ENCODE results near the gene CILP. TPM values are rescaled to one million over a fixed set of nuclear protein-coding genes. Genes with fewer than 3 reads are reported as not detected.

Gene CILP
- total and polyA plus RNA-seq, 2 of the 13 experiments (the other 11 are each of a cell fraction or from before 2014, with no cell fraction given) = 0.03 TPM; not detected in 1

DNA sequence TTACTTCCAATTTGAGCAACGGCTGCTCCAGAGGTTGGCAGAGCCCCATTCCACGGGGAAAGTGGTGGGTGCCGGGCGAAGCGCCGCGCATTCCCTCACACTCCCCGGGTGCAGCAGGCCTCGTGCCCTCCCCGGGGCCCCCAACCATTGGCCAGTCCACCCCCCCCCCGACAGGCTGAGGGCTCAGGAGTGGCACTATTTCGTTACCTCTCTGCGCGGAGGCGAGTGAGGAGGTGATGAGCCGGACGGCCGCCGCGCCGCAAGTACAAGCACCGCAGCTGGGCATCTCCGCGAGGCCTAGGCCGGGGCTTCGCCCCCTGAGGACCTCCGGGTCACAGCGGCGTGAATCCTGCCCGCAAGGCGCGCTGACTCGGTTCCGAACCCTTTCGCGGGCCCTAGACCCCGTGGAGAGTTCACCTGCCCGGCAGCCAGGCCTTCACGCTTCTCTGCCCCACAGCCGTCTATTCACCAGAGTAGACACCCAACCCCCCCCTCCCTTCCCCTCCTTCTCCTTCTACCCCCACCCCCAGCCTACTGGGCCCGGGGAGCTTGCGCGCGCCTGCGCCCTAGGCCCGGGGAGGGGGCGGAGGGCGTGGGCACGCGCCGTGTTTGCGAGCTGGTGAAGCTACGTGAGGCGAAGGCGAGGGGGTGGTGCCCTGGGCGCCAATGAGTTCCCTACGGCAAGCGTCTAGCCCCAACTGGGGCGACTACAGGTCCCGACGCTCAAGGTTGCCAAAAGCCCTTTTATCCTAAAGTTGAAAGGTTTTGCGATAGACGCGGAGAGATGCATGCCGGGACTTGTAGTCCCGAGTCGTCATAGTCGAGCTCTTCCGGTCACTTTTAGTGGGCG lies 26.2 kb downstream of the CILP start, which contains the start of gene CLPX (continued):
- TF ChIP-seq RFXAP (CRISPR knock-in tag; IDR thresholded peaks at IDR 0.05; ENCODE audit: borderline replicate concordance) (no peak; the same call in 1 of the 2 replicates), SOX6 (IDR thresholded peaks at IDR 0.05) (no peak), SOX6 (CRISPR knock-in tag; IDR thresholded peaks at IDR 0.05) (peak; percentile 57; the same call in 1 of the 2 replicates), SMAD1 (CRISPR knock-in tag; IDR thresholded peaks at IDR 0.05; ENCODE audit: borderline replicate concordance, low read depth) (no peak), ZNF530 (CRISPR knock-in tag; IDR thresholded peaks at IDR 0.05; ENCODE audit: low read depth) (no peak), LCORL (IDR thresholded peaks at IDR 0.05) (no peak), LCORL (CRISPR knock-in tag; IDR thresholded peaks at IDR 0.05) (peak; percentile 66; the same call in 1 of the 2 replicates), ZNF230 (CRISPR knock-in tag; IDR thresholded peaks at IDR 0.05) (no peak), ZFP41 (CRISPR knock-in tag; IDR thresholded peaks at IDR 0.05; ENCODE audit: borderline replicate concordance) (0 out of 2 replicates have a peak, but pooled peaks have one; percentile 4)
- TF ChIP-seq, protein P1, sequence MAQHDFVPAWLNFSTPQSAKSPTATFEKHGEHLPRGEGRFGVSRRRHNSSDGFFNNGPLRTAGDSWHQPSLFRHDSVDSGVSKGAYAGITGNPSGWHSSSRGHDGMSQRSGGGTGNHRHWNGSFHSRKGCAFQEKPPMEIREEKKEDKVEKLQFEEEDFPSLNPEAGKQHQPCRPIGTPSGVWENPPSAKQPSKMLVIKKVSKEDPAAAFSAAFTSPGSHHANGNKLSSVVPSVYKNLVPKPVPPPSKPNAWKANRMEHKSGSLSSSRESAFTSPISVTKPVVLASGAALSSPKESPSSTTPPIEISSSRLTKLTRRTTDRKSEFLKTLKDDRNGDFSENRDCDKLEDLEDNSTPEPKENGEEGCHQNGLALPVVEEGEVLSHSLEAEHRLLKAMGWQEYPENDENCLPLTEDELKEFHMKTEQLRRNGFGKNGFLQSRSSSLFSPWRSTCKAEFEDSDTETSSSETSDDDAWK (CRISPR knock-in tag; IDR thresholded peaks at IDR 0.05) = no peak
- TF ChIP-seq, protein P2, sequence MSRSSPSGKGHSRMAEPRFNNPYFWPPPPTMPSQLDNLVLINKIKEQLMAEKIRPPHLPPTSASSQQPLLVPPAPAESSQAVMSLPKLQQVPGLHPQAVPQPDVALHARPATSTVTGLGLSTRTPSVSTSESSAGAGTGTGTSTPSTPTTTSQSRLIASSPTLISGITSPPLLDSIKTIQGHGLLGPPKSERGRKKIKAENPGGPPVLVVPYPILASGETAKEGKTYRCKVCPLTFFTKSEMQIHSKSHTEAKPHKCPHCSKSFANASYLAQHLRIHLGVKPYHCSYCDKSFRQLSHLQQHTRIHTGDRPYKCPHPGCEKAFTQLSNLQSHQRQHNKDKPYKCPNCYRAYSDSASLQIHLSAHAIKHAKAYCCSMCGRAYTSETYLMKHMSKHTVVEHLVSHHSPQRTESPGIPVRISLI (CRISPR knock-in tag; IDR thresholded peaks at IDR 0.05; ENCODE audit: borderline replicate concordance) = no peak
- TF ChIP-seq, protein P3, sequence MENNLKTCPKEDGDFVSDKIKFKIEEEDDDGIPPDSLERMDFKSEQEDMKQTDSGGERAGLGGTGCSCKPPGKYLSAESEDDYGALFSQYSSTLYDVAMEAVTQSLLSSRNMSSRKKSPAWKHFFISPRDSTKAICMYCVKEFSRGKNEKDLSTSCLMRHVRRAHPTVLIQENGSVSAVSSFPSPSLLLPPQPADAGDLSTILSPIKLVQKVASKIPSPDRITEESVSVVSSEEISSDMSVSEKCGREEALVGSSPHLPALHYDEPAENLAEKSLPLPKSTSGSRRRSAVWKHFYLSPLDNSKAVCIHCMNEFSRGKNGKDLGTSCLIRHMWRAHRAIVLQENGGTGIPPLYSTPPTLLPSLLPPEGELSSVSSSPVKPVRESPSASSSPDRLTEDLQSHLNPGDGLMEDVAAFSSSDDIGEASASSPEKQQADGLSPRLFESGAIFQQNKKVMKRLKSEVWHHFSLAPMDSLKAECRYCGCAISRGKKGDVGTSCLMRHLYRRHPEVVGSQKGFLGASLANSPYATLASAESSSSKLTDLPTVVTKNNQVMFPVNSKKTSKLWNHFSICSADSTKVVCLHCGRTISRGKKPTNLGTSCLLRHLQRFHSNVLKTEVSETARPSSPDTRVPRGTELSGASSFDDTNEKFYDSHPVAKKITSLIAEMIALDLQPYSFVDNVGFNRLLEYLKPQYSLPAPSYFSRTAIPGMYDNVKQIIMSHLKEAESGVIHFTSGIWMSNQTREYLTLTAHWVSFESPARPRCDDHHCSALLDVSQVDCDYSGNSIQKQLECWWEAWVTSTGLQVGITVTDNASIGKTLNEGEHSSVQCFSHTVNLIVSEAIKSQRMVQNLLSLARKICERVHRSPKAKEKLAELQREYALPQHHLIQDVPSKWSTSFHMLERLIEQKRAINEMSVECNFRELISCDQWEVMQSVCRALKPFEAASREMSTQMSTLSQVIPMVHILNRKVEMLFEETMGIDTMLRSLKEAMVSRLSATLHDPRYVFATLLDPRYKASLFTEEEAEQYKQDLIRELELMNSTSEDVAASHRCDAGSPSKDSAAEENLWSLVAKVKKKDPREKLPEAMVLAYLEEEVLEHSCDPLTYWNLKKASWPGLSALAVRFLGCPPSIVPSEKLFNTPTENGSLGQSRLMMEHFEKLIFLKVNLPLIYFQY (CRISPR knock-in tag; IDR thresholded peaks at IDR 0.05; ENCODE audit: borderline replicate concordance) = no peak
- TF ChIP-seq, protein P4, sequence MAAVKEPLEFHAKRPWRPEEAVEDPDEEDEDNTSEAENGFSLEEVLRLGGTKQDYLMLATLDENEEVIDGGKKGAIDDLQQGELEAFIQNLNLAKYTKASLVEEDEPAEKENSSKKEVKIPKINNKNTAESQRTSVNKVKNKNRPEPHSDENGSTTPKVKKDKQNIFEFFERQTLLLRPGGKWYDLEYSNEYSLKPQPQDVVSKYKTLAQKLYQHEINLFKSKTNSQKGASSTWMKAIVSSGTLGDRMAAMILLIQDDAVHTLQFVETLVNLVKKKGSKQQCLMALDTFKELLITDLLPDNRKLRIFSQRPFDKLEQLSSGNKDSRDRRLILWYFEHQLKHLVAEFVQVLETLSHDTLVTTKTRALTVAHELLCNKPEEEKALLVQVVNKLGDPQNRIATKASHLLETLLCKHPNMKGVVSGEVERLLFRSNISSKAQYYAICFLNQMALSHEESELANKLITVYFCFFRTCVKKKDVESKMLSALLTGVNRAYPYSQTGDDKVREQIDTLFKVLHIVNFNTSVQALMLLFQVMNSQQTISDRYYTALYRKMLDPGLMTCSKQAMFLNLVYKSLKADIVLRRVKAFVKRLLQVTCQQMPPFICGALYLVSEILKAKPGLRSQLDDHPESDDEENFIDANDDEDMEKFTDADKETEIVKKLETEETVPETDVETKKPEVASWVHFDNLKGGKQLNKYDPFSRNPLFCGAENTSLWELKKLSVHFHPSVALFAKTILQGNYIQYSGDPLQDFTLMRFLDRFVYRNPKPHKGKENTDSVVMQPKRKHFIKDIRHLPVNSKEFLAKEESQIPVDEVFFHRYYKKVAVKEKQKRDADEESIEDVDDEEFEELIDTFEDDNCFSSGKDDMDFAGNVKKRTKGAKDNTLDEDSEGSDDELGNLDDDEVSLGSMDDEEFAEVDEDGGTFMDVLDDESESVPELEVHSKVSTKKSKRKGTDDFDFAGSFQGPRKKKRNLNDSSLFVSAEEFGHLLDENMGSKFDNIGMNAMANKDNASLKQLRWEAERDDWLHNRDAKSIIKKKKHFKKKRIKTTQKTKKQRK (IDR thresholded peaks at IDR 0.05; ENCODE audit: low read length) = no peak
- TF ChIP-seq, protein P5, sequence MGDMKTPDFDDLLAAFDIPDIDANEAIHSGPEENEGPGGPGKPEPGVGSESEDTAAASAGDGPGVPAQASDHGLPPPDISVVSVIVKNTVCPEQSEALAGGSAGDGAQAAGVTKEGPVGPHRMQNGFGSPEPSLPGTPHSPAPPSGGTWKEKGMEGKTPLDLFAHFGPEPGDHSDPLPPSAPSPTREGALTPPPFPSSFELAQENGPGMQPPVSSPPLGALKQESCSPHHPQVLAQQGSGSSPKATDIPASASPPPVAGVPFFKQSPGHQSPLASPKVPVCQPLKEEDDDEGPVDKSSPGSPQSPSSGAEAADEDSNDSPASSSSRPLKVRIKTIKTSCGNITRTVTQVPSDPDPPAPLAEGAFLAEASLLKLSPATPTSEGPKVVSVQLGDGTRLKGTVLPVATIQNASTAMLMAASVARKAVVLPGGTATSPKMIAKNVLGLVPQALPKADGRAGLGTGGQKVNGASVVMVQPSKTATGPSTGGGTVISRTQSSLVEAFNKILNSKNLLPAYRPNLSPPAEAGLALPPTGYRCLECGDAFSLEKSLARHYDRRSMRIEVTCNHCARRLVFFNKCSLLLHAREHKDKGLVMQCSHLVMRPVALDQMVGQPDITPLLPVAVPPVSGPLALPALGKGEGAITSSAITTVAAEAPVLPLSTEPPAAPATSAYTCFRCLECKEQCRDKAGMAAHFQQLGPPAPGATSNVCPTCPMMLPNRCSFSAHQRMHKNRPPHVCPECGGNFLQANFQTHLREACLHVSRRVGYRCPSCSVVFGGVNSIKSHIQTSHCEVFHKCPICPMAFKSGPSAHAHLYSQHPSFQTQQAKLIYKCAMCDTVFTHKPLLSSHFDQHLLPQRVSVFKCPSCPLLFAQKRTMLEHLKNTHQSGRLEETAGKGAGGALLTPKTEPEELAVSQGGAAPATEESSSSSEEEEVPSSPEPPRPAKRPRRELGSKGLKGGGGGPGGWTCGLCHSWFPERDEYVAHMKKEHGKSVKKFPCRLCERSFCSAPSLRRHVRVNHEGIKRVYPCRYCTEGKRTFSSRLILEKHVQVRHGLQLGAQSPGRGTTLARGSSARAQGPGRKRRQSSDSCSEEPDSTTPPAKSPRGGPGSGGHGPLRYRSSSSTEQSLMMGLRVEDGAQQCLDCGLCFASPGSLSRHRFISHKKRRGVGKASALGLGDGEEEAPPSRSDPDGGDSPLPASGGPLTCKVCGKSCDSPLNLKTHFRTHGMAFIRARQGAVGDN (CRISPR knock-in tag; IDR thresholded peaks at IDR 0.05) = peak; percentile 76
